HepG2 (cell line): ENCODE measurements around the gene FAM111B. TPM values are rescaled to one million over a fixed set of nuclear protein-coding genes. Genes with fewer than 3 reads are reported as not detected.

ENCODE experiments used
- BORCS8-MEF2B ChIP-seq: sonication (generic); formaldehyde crosslinking; IDR thresholded peaks from 2 replicates; pipeline ENCODE4 v1.8.0; 2022; ENCODE audit warnings: mild to moderate bottlenecking, missing genetic modification reagents
- CHD2 ChIP-seq: IDR thresholded peaks from 2 replicates; pipeline ENCODE4 v1.6.1; 2011; ENCODE audit warnings: low read depth, low read length, improper control_type of control experiment
- GFI1 ChIP-seq: sonication (generic); formaldehyde crosslinking; IDR thresholded peaks from 2 replicates; pipeline ENCODE4 v1.5.0; 2020; ENCODE audit warnings: missing genetic modification reagents, mild to moderate bottlenecking, borderline replicate concordance
- KAT8 ChIP-seq: IDR thresholded peaks from 2 replicates; pipeline ENCODE4 v1.6.1; 2016; ENCODE audit warnings: missing genetic modification reagents, missing compliant biosample characterization
- MXD3 ChIP-seq: IDR thresholded peaks from 2 replicates; pipeline ENCODE4 v1.6.1; 2016; ENCODE audit warnings: mild to moderate bottlenecking, missing biosample characterization, missing genetic modification reagents
- PHF8 ChIP-seq: sonication (generic); formaldehyde crosslinking; IDR thresholded peaks from 2 replicates; pipeline ENCODE4 v1.5.0; 2020; ENCODE audit warnings: missing genetic modification reagents
- POLR2A ChIP-seq, 2 experiments: IDR thresholded peaks; 2 replicates each; pipeline ENCODE4 v1.6.1; 2011; ENCODE audit warnings: low read depth in 2 of 2, low read length in 2 of 2, mild to moderate bottlenecking in 1 of 2, moderate library complexity in 1 of 2; ENCODE audit not compliant: insufficient read depth in 1 of 2
- POLR2G ChIP-seq: fragments of 200-400 bp; formaldehyde crosslinking; IDR thresholded peaks from 2 replicates; pipeline ENCODE4 v1.6.1; 2018; ENCODE audit warnings: mild to moderate bottlenecking, low read depth, low read length, moderate library complexity
- RBM39 ChIP-seq: fragments of 200-400 bp; formaldehyde crosslinking; IDR thresholded peaks from one replicate; pipeline ENCODE4 v1.6.1; 2018; ENCODE audit warnings: antibody characterized with exemption, mild to moderate bottlenecking, low read depth, low read length; ENCODE audit not compliant: poor library complexity, severe bottlenecking
- SP2 ChIP-seq: sonication (generic); formaldehyde crosslinking; IDR thresholded peaks from 2 replicates; pipeline ENCODE4 v1.5.1; 2020; ENCODE audit warnings: mild to moderate bottlenecking, missing genetic modification reagents
- SPEN ChIP-seq: sonication (generic); formaldehyde crosslinking; IDR thresholded peaks from 2 replicates; pipeline ENCODE4 v1.5.1; 2020; ENCODE audit warnings: low read depth, mild to moderate bottlenecking, missing genetic modification reagents
- ZBTB1 ChIP-seq: sonication (generic); formaldehyde crosslinking; IDR thresholded peaks from 2 replicates; pipeline ENCODE4 v1.4.0; 2020; ENCODE audit warnings: missing genetic modification reagents, borderline replicate concordance
- ZBTB2 ChIP-seq: sonication (generic); formaldehyde crosslinking; IDR thresholded peaks from 2 replicates; pipeline ENCODE4 v1.8.0; 2022; ENCODE audit warnings: low read depth, missing genetic modification reagents
- ZNF260 ChIP-seq: sonication (generic); formaldehyde crosslinking; IDR thresholded peaks from 2 replicates; pipeline ENCODE4 v1.4.0; 2020; ENCODE audit warnings: missing genetic modification reagents, low read depth, mild to moderate bottlenecking, borderline replicate concordance
- ZNF800 ChIP-seq: sonication (generic); formaldehyde crosslinking; IDR thresholded peaks from 2 replicates; pipeline ENCODE4 v1.4.0; 2020; ENCODE audit warnings: missing genetic modification reagents
- polyA plus RNA-seq, 8 experiments: library from polyadenylated mRNA; depleted of rRNA in 3 of 8; stranded (reverse) in 7 of 8; unstranded in 1 of 8; fragments of >200 nt; fragmentation: Illumina TruSeq in 4 of 8; extraction: Trizol in 4 of 8; gene quantifications; 2 replicates each; pipeline versions ENCODE4 v1.2.1 to v1.2.3, GENCODE V29; 2011 to 2016; ENCODE audit warnings: low read depth in 4 of 8, missing spikeins in 1 of 8, mixed read lengths in 1 of 8; ENCODE audit not compliant: insufficient read depth in 1 of 8
- total RNA-seq, 5 experiments: library from RNA; depleted of rRNA; stranded (reverse); fragments of >200 nt; fragmentation: Illumina TruSeq; extraction: Trizol; gene quantifications; 2 replicates each; pipeline ENCODE4 v1.2.3, GENCODE V29; 2016; ENCODE audit warnings: low read depth in 1 of 5
- TF ChIP-seq, protein P1 (sequence below), 2 experiments: sonication (generic) in 1 of 2; formaldehyde crosslinking in 1 of 2; IDR thresholded peaks; 2 replicates each; pipeline versions ENCODE4 v1.4.0 to v1.6.1; 2016 to 2020; ENCODE audit warnings: borderline replicate concordance in 1 of 2, low read depth in 1 of 2, mild to moderate bottlenecking in 1 of 2, missing genetic modification reagents in 1 of 2
- TF ChIP-seq, protein P2 (sequence below): sonication (generic); formaldehyde crosslinking; IDR thresholded peaks from 2 replicates; pipeline ENCODE4 v1.9.0; 2022; ENCODE audit warnings: low read depth, missing genetic modification reagents

FAM111B gene
- total and polyA plus RNA-seq, 2 of the 13 experiments (the other 11 are each of a cell fraction or from before 2014, with no cell fraction given): 1.6 to 28.2 TPM

- TF ChIP-seq ZNF800 (CRISPR knock-in tag): peak; percentile 79; the same call in 1 of the 2 replicates
- peak; percentile 54 to 61; a peak in 3 of 4 replicates for TF ChIP-seq POLR2A (IDR thresholded peaks at IDR 0.05; ENCODE audit: insufficient read depth in 1 of 2, low read depth in 2 of 2, low read length in 2 of 2)
- peak; percentile 24; the same call in 1 of the 2 replicates for TF ChIP-seq PHF8 (CRISPR knock-in tag)
- TF ChIP-seq POLR2G: 0 out of 2 replicates have a peak, but pooled peaks have one; percentile 3
- TF ChIP-seq BORCS8-MEF2B (CRISPR knock-in tag): peak; percentile 43; the same call in 1 of the 2 replicates
- no peak; the same call in 1 of the 2 replicates for TF ChIP-seq SPEN
- no peak for TF ChIP-seq KAT8 (CRISPR knock-in tag)
- peak; percentile 77 for TF ChIP-seq GFI1 (CRISPR knock-in tag)
- no peak for TF ChIP-seq ZBTB1 (CRISPR knock-in tag)
- TF ChIP-seq, protein P1, sequence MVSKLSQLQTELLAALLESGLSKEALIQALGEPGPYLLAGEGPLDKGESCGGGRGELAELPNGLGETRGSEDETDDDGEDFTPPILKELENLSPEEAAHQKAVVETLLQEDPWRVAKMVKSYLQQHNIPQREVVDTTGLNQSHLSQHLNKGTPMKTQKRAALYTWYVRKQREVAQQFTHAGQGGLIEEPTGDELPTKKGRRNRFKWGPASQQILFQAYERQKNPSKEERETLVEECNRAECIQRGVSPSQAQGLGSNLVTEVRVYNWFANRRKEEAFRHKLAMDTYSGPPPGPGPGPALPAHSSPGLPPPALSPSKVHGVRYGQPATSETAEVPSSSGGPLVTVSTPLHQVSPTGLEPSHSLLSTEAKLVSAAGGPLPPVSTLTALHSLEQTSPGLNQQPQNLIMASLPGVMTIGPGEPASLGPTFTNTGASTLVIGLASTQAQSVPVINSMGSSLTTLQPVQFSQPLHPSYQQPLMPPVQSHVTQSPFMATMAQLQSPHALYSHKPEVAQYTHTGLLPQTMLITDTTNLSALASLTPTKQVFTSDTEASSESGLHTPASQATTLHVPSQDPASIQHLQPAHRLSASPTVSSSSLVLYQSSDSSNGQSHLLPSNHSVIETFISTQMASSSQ (IDR thresholded peaks at IDR 0.05; ENCODE audit: low read depth): no peak
- TF ChIP-seq, protein P1 (CRISPR knock-in tag; IDR thresholded peaks at IDR 0.05; ENCODE audit: borderline replicate concordance): no peak
- TF ChIP-seq RBM39: peak; percentile 72
- TF ChIP-seq CHD2: no peak
- TF ChIP-seq SP2 (CRISPR knock-in tag): peak; percentile 89
- TF ChIP-seq MXD3 (CRISPR knock-in tag): 0 out of 2 replicates have a peak, but pooled peaks have one; percentile 22
- TF ChIP-seq, protein P2, sequence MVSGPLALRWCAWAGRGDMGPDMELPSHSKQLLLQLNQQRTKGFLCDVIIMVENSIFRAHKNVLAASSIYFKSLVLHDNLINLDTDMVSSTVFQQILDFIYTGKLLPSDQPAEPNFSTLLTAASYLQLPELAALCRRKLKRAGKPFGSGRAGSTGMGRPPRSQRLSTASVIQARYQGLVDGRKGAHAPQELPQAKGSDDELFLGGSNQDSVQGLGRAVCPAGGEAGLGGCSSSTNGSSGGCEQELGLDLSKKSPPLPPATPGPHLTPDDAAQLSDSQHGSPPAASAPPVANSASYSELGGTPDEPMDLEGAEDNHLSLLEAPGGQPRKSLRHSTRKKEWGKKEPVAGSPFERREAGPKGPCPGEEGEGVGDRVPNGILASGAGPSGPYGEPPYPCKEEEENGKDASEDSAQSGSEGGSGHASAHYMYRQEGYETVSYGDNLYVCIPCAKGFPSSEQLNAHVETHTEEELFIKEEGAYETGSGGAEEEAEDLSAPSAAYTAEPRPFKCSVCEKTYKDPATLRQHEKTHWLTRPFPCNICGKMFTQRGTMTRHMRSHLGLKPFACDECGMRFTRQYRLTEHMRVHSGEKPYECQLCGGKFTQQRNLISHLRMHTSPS (CRISPR knock-in tag): no peak
- 0 out of 2 replicates have a peak, but pooled peaks have one; percentile 45 for TF ChIP-seq ZBTB2 (CRISPR knock-in tag)
- no peak for TF ChIP-seq ZNF260
Measured at GRCh38 chr11:59106363-59107336, at the start of gene FAM111B (continued).
